Activated naive CD8-positive, alpha-beta T cell treated with anti-CD3 and anti-CD28 coated beads for 36 hours (primary cell): ENCODE data around the gene MAST3. TPM values are rescaled to one million over a fixed set of nuclear protein-coding genes. Genes with fewer than 3 reads are reported as not detected.

ENCODE experiments used
- DNase-seq: peaks from one replicate; pipeline ENCODE4 v3.0.0; 2021
- H3K27ac Mint-ChIP-seq: one replicate; pipeline ENCODE4 v1.8.0; 2022; ENCODE audit warnings: mild to moderate bottlenecking, moderate library complexity, mixed read lengths
- H3K27me3 Mint-ChIP-seq: one replicate; pipeline ENCODE4 v1.8.0; 2022; ENCODE audit warnings: mild to moderate bottlenecking, mixed read lengths
- H3K36me3 Mint-ChIP-seq: one replicate; pipeline ENCODE4 v1.8.0; 2021; ENCODE audit warnings: mild to moderate bottlenecking, mixed read lengths
- H3K4me1 Mint-ChIP-seq: one replicate; pipeline ENCODE4 v1.8.0; 2021; ENCODE audit warnings: mixed read lengths
- H3K4me3 Mint-ChIP-seq: one replicate; pipeline ENCODE4 v1.8.0; 2022; ENCODE audit warnings: mild to moderate bottlenecking, moderate library complexity, mixed read lengths
- H3K9me3 Mint-ChIP-seq: one replicate; pipeline ENCODE4 v1.8.0; 2022; ENCODE audit warnings: mixed read lengths
- total RNA-seq, 2 experiments: library from RNA; stranded (reverse); gene quantifications; one replicate each; pipeline ENCODE4 v1.2.3, GENCODE V29; 2021

The MAST3 gene
- total RNA-seq, 2 experiments from 2014 or later = 11.8 to 14.4 TPM

DNA sequence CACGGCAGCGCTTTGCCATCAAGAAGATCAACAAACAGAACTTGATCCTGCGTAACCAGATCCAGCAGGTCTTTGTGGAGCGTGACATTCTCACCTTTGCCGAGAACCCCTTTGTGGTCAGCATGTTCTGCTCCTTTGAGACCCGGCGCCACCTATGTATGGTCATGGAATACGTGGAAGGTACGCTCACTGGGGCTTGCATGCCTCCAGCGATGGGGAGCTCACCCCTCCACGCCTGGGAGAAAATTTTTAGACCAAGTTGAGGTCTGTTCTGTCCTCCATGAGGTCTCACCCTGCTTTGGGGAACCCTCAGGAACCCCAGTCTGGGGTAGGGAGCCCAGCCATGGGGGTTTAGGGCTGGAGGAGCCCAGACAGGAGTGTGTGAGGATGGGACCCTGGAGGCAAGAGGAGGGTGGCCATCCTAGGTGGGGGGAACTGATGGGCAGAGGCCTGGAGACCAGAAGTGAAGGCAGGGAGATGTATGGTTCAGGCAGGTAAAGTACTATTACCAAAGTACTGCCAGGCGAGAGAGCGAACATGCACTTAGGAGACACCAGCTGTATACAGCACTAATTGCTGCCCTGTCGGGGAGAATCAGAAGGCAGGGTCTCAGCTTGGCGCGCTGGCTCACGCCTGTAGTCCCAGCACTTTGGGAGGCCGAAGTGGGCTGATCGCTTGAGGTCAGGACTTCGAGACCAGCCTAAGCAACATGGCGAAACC lies 33.1 kb downstream of the MAST3 start:
- Mint-ChIP-seq H3K27me3 (no peaks in the 10 kb centered on the region), H3K4me1 (no peaks in the 10 kb centered on the region), H3K36me3 (peaks cover 16% of the 10 kb centered on the region), H3K9me3 (no peaks in the 10 kb centered on the region), H3K27ac (peak overlapping the region; percentile 20), H3K4me3 (no peak overlapping the region)
- no peak for DNase-seq

DNA sequence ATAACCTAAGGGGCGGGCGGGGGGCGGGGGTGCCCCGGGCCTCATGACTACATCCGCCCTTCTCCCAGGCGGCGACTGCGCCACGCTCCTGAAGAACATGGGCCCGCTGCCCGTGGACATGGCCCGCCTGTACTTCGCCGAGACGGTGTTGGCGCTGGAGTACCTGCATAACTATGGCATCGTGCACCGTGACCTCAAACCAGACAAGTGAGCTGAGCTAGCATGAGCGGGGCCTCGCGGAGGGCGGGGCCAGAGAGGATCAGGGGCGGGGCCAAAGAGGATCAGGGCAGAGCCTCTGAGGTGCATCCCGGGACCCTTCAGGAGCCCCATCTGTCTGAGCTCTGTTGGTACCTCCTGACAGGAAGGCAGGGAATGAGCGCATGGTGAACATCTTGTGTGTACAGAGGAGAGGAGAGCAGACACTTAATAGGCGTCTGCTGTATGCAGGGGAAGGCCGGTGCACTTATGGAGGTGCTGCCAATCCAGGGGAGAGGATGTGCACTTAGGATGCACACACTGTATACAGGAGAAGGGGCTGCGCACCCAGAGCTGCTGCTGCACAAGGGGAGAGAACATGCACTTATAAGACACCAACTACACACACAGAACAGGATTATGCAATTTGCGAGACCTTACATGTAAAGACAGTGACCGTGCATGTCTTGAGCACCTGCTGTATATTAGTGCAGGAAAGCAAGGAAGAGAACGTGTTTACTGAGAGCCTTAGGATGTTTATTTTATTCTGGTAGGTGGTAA lies 34.4 kb downstream of the MAST3 start:
- H3K4me1 Mint-ChIP-seq = no peaks in the 10 kb centered on the region
- no peaks in the 10 kb centered on the region for H3K9me3 Mint-ChIP-seq
- no peaks in the 10 kb centered on the region for H3K27me3 Mint-ChIP-seq
- peaks cover 12% of the 10 kb centered on the region for H3K36me3 Mint-ChIP-seq
- DNase-seq = peak; percentile 28
- H3K27ac Mint-ChIP-seq = no peak overlapping the region
- H3K4me3 Mint-ChIP-seq = no peak overlapping the region

DNA sequence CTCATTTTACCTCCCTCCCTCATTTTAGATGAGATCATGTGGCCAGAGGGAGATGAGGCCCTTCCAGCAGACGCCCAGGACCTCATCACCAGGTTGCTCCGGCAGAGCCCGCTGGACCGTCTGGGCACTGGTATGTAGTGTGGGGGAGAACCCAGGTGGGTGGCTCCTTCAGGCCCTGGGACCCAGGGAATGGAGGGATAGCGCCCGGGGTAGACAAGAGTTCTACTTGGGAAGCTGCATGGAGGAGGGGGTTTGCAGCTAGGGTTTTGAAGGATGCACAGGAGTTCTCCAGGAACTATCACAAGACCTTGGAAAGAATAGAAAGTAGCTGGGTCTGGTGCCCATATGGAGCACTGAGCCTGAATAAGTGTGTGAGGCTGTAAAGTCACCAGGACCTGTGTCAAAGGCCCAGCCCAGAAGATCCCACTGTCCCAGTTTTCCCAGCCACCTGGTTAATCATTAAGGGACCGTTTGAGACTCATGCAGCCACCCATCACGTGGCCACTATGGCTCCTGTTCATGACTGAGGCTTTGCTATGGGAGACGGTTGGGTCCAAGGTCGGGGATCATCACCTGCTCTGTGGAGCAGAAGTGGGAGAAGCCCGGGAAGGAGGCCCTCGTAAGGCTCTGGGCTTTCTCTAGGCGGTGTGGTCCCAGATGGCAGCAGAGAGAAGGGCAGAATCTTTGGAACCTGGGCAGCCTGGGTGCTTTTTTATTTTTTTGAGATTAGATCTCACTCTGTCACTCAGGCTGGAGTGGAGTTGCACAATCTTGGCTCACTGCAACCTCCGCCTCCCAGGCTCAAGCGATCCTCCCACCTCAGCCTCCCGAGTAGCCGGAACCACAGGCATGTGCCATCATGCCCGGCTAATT lies 38.4 kb downstream of the MAST3 start:
- DNase-seq = no peak
- H3K4me1 Mint-ChIP-seq = no peaks in the 10 kb centered on the region
- H3K4me3 Mint-ChIP-seq = no peak overlapping the region
- H3K36me3 Mint-ChIP-seq = peaks cover 12% of the 10 kb centered on the region
- no peaks in the 10 kb centered on the region for H3K9me3 Mint-ChIP-seq
- no peak overlapping the region for H3K27ac Mint-ChIP-seq
- no peaks in the 10 kb centered on the region for H3K27me3 Mint-ChIP-seq

DNA sequence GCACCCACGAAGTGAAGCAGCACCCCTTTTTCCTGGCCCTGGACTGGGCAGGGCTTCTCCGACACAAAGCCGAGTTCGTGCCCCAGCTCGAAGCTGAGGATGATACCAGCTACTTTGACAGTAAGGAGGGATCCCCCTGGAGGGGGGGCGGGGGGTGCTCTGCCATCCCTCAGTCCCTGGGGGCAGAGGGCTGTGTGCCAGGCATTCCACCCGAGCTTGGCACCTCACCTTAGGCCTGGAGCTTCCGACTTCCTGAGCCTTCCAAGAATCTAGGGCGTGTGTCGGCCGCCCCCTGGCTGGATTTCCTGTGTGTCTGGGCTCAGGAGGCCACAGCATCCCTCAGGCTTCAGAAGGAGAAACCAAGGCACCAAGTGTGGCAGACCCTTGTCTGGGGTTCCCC lies 39.7 kb downstream of the MAST3 start:
- DNase-seq = no peak
- no peak overlapping the region for H3K27ac Mint-ChIP-seq
- H3K9me3 Mint-ChIP-seq = no peaks in the 10 kb centered on the region

DNA sequence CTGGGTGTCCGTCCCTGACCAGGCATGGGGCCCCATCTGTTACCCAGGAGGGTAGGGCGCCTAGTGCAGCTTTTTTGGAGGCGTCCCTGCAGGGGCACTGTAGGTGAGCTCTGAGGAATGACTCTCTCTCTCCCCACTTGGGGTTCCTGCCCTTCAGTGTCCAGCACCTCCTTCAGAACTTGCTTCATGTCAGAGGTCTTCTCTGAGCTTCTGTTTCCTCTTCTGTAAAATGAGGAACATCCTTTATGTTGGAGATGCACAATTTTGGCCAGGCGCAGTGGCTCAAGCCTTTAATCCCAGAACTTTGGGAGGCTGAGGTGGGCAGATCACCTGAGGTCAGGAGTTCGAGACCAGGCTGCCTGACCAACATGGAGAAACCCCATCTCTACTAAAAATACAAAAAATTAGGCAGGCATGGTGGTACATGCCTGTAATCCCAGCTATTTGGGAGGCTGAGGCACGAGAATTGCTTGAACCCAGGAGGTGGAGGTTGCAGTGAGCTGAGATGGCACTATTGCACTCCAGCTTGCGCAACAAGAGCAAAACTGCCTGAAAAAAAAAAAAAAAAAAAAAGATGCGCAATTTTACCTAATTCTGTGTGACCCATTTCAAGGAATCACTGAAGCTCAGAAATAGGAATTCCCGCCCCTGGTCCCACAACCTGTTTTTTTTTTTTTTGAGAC lies 40.2 kb downstream of the MAST3 start:
- no peaks in the 10 kb centered on the region for H3K27me3 Mint-ChIP-seq
- no peaks in the 10 kb centered on the region for H3K4me1 Mint-ChIP-seq
- H3K27ac Mint-ChIP-seq = no peak overlapping the region
- peaks cover 11% of the 10 kb centered on the region for H3K36me3 Mint-ChIP-seq
- no peak for DNase-seq
- H3K4me3 Mint-ChIP-seq = no peak overlapping the region
- no peaks in the 10 kb centered on the region for H3K9me3 Mint-ChIP-seq

More for the DNA sequence above, 39.7 kb downstream of the MAST3 start:
- H3K36me3 Mint-ChIP-seq = peaks cover 11% of the 10 kb centered on the region
- no peak overlapping the region for H3K4me3 Mint-ChIP-seq
- H3K4me1 Mint-ChIP-seq = no peaks in the 10 kb centered on the region
- no peaks in the 10 kb centered on the region for H3K27me3 Mint-ChIP-seq

DNA sequence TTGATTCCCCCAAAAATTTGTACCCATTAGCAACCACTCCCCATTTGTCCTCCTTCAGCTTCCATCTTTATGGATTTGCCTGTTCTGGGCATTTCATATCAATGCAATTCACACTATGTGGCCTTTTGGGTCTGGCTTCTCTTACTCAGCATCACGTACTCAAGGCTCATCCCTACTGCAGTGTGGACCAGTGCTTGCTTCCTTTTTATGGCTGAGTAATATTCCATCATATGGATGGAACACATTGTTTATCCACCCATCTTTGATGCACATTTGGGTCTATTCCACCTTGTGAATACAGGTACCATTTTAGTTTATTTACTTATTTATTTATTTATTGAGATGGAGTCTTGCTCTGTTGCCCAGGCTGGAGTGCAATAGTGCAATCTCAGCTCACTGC lies 42.9 kb downstream of the MAST3 start:
- peaks cover 16% of the 10 kb centered on the region for H3K36me3 Mint-ChIP-seq
- DNase-seq = no peak
- no peaks in the 10 kb centered on the region for H3K4me1 Mint-ChIP-seq
- no peak overlapping the region for H3K27ac Mint-ChIP-seq
- no peak overlapping the region for H3K4me3 Mint-ChIP-seq
- H3K9me3 Mint-ChIP-seq = no peaks in the 10 kb centered on the region
- H3K27me3 Mint-ChIP-seq = no peaks in the 10 kb centered on the region

DNA sequence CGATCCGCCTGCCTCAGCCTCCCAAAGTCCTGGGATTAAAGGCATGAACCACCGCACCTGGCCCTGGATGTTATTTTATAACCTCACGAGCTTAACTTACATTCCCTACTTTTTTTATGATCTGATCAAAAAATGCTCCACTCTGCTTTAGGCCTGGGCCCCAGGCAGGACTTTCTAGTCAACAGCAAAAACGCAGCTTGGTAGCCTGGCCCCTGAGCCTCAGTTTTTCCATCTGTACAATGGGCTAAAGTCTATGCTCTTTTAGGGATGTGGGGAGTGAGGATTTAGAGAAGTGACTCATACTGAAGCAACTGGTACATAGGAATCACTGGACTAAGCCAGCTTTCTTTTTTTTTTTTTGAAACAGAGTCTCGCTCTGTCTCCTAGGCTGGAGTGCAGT lies 43.5 kb downstream of the MAST3 start:
- no peak overlapping the region for H3K4me3 Mint-ChIP-seq
- no peaks in the 10 kb centered on the region for H3K27me3 Mint-ChIP-seq
- H3K27ac Mint-ChIP-seq = no peak overlapping the region
- DNase-seq = no peak
- peaks cover 18% of the 10 kb centered on the region for H3K36me3 Mint-ChIP-seq
- H3K4me1 Mint-ChIP-seq = no peaks in the 10 kb centered on the region
- no peaks in the 10 kb centered on the region for H3K9me3 Mint-ChIP-seq

DNA sequence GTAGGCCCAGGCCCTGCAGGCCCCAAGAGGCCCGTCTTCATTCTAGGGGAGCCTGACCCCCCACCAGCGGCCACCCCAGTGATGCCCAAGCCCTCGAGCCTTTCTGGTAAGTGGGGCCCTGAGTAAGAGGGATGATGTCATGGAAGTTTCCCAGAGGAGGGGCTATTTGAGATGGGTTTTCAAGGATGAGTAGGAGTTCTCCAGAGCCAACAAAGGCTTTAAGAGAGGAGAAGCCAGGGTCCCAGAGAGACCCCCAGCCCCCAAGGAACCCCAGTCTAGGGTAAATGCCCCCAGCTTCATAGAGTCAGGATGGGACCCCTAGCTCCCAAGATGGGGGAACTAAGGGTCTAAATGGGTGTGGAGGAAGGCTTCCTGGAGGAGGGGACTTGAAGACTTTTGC lies 46.3 kb downstream of the MAST3 start:
- no peaks in the 10 kb centered on the region for H3K9me3 Mint-ChIP-seq
- no peak overlapping the region for H3K4me3 Mint-ChIP-seq
- H3K27ac Mint-ChIP-seq = no peak overlapping the region
- H3K27me3 Mint-ChIP-seq = no peaks in the 10 kb centered on the region
- DNase-seq = no peak
- H3K36me3 Mint-ChIP-seq = peaks cover 23% of the 10 kb centered on the region
- H3K4me1 Mint-ChIP-seq = no peaks in the 10 kb centered on the region

DNA sequence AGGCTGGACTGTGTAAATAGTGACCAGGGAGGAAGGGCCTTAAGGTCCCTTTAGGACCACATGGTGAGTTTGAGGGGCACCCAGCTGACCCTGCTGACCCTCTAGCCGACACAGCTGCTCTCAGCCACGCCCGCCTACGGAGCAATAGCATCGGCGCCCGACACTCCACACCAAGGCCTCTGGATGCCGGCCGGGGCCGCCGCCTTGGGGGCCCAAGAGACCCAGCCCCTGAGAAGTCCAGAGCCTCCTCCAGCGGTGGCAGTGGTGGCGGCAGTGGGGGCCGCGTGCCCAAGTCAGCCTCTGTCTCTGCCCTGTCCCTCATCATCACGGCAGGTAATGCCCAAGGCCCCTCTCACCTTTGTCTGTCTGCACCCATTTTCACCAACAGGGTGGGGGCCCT lies 46.8 kb downstream of the MAST3 start:
- peaks cover 21% of the 10 kb centered on the region for H3K36me3 Mint-ChIP-seq
- no peaks in the 10 kb centered on the region for H3K4me1 Mint-ChIP-seq
- no peak for DNase-seq
- H3K27ac Mint-ChIP-seq = no peak overlapping the region
- H3K27me3 Mint-ChIP-seq = no peaks in the 10 kb centered on the region
- no peak overlapping the region for H3K4me3 Mint-ChIP-seq
- H3K9me3 Mint-ChIP-seq = no peaks in the 10 kb centered on the region

DNA sequence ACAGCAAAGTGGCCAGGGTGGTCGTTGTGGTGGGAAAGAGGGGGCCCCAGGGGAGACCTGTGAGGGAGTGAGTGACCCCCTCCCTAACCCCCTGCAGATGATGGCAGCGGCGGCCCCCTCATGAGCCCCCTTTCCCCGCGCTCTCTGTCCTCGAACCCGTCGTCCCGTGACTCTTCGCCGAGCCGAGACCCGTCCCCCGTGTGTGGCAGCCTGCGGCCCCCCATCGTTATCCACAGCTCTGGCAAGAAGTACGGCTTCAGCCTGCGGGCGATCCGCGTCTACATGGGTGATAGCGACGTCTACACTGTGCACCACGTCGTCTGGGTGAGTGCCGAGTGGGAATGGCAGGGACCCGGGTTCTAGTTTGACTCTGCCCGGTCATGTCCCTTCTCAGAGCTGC lies 47.3 kb downstream of the MAST3 start:
- H3K9me3 Mint-ChIP-seq = no peaks in the 10 kb centered on the region
- H3K36me3 Mint-ChIP-seq = peaks cover 21% of the 10 kb centered on the region
- no peak overlapping the region for H3K4me3 Mint-ChIP-seq
- no peak for DNase-seq
- H3K27ac Mint-ChIP-seq = no peak overlapping the region
- no peaks in the 10 kb centered on the region for H3K27me3 Mint-ChIP-seq
- no peaks in the 10 kb centered on the region for H3K4me1 Mint-ChIP-seq

DNA sequence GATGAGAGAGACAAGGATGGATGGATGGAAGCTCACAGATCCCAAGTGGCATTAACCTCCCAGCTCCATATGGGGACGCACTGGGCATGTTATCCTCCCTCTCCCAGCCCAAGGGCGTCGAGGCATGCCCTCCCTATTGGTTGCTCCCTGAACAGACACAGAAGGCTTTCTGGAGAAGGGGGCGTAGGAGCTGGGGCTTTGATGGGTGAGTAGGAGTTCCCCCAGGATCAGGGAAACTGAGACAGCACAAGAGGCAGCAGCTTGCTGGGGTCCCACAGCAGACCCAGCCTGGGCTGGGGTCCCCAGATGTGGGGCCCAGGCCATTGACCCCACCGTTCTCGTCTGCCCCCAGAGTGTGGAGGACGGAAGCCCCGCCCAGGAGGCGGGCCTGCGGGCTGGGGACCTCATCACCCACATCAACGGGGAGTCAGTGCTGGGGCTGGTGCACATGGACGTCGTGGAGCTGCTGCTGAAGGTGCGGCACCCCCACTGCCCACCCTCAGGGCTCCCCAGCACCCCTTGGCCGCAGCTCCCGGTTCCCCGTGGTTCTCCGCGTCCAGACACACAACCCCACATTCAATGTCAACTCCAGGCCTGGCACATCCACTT lies 47.9 kb downstream of the MAST3 start:
- no peaks in the 10 kb centered on the region for H3K9me3 Mint-ChIP-seq
- H3K4me1 Mint-ChIP-seq = no peaks in the 10 kb centered on the region
- DNase-seq = no peak
- H3K27me3 Mint-ChIP-seq = no peaks in the 10 kb centered on the region
- no peak overlapping the region for H3K27ac Mint-ChIP-seq
- H3K36me3 Mint-ChIP-seq = peaks cover 18% of the 10 kb centered on the region
- no peak overlapping the region for H3K4me3 Mint-ChIP-seq

DNA sequence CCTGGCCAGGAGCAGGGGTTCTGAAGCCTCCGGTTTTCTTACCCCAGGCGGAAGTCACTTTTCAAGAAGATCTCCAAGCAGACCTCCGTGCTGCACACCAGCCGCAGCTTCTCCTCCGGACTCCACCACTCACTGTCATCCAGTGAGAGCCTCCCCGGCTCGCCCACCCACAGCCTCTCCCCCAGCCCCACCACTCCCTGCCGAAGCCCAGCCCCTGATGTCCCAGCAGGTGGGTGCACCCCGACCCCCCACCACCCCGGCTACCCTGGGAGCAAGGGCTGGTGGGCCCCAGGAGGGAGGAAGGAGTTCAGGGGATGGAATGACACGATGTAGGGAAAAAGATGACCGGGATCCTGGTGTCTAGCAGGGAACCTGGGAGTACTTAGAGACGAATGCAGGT lies 49.8 kb downstream of the MAST3 start:
- H3K4me1 Mint-ChIP-seq = peaks cover 7% of the 10 kb centered on the region
- no peak for DNase-seq
- H3K27me3 Mint-ChIP-seq = no peaks in the 10 kb centered on the region
- H3K4me3 Mint-ChIP-seq = no peak overlapping the region
- H3K27ac Mint-ChIP-seq = no peak overlapping the region
- peaks cover 14% of the 10 kb centered on the region for H3K36me3 Mint-ChIP-seq
- no peaks in the 10 kb centered on the region for H3K9me3 Mint-ChIP-seq

DNA sequence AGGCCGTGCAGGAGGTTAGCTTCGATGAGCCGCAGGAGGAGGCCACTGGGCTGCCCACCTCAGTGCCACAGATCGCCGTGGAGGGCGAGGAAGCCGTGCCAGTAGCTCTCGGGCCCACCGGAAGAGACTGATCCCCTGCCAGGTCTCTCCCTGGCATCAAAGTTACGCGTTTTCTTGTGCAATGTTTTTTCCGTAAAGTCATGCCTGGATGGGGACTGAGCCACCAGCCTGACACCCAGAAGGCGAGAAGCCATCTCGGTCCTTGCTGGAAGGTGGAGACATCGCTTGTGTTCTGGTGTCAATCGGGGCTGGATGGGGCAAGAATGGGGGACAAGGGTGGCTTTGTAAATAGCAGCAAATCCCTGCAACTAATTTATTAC lies 52.0 kb downstream of the MAST3 start:
- Mint-ChIP-seq H3K4me1 (peaks cover 15% of the 10 kb centered on the region), H3K27me3 (no peaks in the 10 kb centered on the region), H3K36me3 (peaks cover 11% of the 10 kb centered on the region), H3K9me3 (no peaks in the 10 kb centered on the region), H3K4me3 (no peak overlapping the region), H3K27ac (no peak overlapping the region)
- DNase-seq = no peak

DNA sequence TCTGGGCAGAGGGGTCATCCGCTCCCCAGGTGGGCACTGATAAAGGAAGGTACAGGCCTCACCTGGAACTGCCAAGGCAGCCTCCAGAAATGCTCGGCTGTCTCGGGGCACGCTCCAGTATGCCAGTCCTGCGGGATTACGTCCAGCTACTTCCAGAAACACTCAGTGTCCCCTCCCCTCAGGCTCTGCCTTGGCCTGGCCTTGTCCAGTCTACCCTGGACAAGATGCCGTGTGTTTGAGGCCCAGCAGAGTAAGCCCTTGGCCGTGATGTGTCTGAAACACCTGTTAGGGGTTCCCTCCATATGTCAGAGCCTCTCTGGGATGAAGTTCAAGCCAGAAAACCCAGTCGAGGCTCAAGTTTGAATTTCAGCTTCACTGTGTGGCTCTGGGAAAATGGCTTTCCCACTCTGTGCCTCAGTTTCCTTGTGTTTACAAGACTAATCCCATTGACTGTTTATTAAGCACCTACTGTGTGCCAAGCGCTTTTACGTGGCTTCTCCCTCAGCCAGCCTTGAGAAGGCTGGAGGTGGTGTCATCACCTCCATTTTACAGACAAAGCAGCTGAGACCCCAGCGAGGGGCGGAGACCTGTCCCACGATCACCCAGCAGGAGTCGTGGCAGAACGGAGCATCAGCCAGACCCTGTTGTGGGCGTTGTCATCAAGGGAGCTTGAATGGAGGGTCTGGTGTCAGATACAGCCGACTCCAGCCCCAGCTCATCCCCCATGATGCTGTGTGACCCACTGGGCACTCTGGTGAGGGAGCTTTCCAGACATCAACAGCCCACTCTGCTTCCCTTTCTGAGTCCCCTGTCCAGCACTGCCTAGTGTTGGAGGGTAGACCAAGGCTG lies 53.4 kb downstream of the MAST3 start:
- Mint-ChIP-seq H3K4me3 (peak overlapping the region; percentile 80), H3K4me1 (peaks cover 16% of the 10 kb centered on the region), H3K27me3 (no peaks in the 10 kb centered on the region), H3K36me3 (peaks cover 9% of the 10 kb centered on the region), H3K27ac (peak overlapping the region; percentile 95), H3K9me3 (no peaks in the 10 kb centered on the region)
- no peak for DNase-seq
